GM23338 (cell line): ENCODE measurements around the gene ABCA4.

Source experiments
- CREB1 ChIP-seq: fragments of 250-450 bp; sonication (Bioruptor Pico); IDR thresholded peaks from 2 replicates; pipeline ENCODE4 v1.5.0; 2020; ENCODE audit warnings: low read depth, mild to moderate bottlenecking, moderate library complexity
- CTCF ChIP-seq, 2 experiments: fragments of 200-600 bp in 1 of 2; sonication (generic) in 1 of 2; conservative IDR thresholded peaks; 2 replicates each; pipeline versions ENCODE4 v1.5.1 to v1.6.1; 2016 to 2017; ENCODE audit warnings: antibody characterized with exemption in 2 of 2, low read depth in 2 of 2, mild to moderate bottlenecking in 2 of 2, moderate library complexity in 1 of 2
- EZH2 ChIP-seq: fragments of 200-600 bp; sonication (generic); IDR thresholded peaks from one replicate; pipeline ENCODE4 v1.8.0; 2017; ENCODE audit warnings: antibody characterized with exemption, mild to moderate bottlenecking, low read depth; ENCODE audit not compliant: unreplicated experiment
- EZH2phosphoT487 ChIP-seq: fragments of 200-600 bp; sonication (generic); IDR thresholded peaks from one replicate; pipeline ENCODE4 v1.8.1; 2018; ENCODE audit warnings: antibody characterized with exemption; ENCODE audit not compliant: unreplicated experiment
- JUNB ChIP-seq: IDR thresholded peaks from one replicate; pipeline ENCODE4 v1.6.1; 2016; ENCODE audit warnings: antibody characterized with exemption; ENCODE audit not compliant: unreplicated experiment
- NANOG ChIP-seq: IDR thresholded peaks from 2 replicates; pipeline ENCODE4 v1.6.1; 2016; ENCODE audit warnings: antibody characterized with exemption, borderline replicate concordance
- POLR2AphosphoS5 ChIP-seq: IDR thresholded peaks from 2 replicates; pipeline ENCODE4 v1.6.1; 2016; ENCODE audit warnings: antibody characterized with exemption, low read depth
- REST ChIP-seq: IDR thresholded peaks from one replicate; pipeline ENCODE4 v1.6.1; 2018; ENCODE audit warnings: antibody characterized with exemption; ENCODE audit not compliant: unreplicated experiment
- STAT1 ChIP-seq: IDR thresholded peaks from one replicate; pipeline ENCODE4 v1.6.1; 2016; ENCODE audit warnings: antibody characterized with exemption; ENCODE audit not compliant: unreplicated experiment
- ZNF114 ChIP-seq: fragments of 250-450 bp; sonication (Bioruptor Pico); IDR thresholded peaks from 2 replicates; pipeline ENCODE4 v1.5.0; 2020; ENCODE audit warnings: mild to moderate bottlenecking, moderate library complexity
- ZNF331 ChIP-seq: fragments of 250-450 bp; sonication (Bioruptor Pico); IDR thresholded peaks from 2 replicates; pipeline ENCODE4 v1.5.0; 2020; ENCODE audit warnings: low read depth, mild to moderate bottlenecking, moderate library complexity

- TF ChIP-seq CTCF (conservative IDR thresholded peaks at IDR 0.05; ENCODE audit: low read depth in 2 of 2) (no peak), REST (no peak), EZH2 (no peak), ZNF331 (CRISPR knock-in tag) (no peak), POLR2AphosphoS5 (no peak), EZH2phosphoT487 (no peak), NANOG (no peak), ZNF114 (CRISPR knock-in tag) (no peak), JUNB (no peak), CREB1 (no peak), STAT1 (no peak)
Observed at GRCh38 chr1:94050675-94051074, 70.3 kb downstream of the ABCA4 start.
